MV-4-11 (cell line): Measurements from ENCODE around the gene ARSG.

ENCODE experiments used
- DNase-seq: peaks from one replicate; lab custom pipeline; 2025; lab: John Stamatoyannopoulos, UW

Gene ARSG

GRCh38 chr17:68431045-68431608, 139.8 kb downstream of the ARSG start:
- no peak for DNase-seq

- peak; percentile 54 for DNase-seq
Observed at GRCh38 chr17:68431661-68432071, 140.4 kb downstream of the ARSG start.

GRCh38 chr17:68432086-68432864, 141.0 kb downstream of the ARSG start:
- DNase-seq: no peak

GRCh38 chr17:68433211-68433610, 141.9 kb downstream of the ARSG start:
- DNase-seq: no peak

GRCh38 chr17:68433911-68434508, 142.7 kb downstream of the ARSG start:
- no peak for DNase-seq

GRCh38 chr17:68435361-68435760, 144.1 kb downstream of the ARSG start:
- no peak for DNase-seq

GRCh38 chr17:68435876-68436842, 144.9 kb downstream of the ARSG start:
- DNase-seq: peak; percentile 70

GRCh38 chr17:68437979-68438822, 146.9 kb downstream of the ARSG start:
- DNase-seq: peak; percentile 56

GRCh38 chr17:68439656-68440290, 148.5 kb downstream of the ARSG start:
- no peak for DNase-seq

GRCh38 chr17:68440526-68440925, 149.2 kb downstream of the ARSG start:
- no peak for DNase-seq

GRCh38 chr17:68441070-68441770, 149.9 kb downstream of the ARSG start:
- peak; percentile 45 for DNase-seq

- DNase-seq: no peak
Observed at GRCh38 chr17:68443972-68444464, 152.7 kb downstream of the ARSG start.

GRCh38 chr17:68445671-68446070, 154.4 kb downstream of the ARSG start:
- DNase-seq: no peak

- DNase-seq: no peak
Observed at GRCh38 chr17:68446626-68447041, 155.3 kb downstream of the ARSG start.

- DNase-seq: no peak
Observed at GRCh38 chr17:68449021-68449739, 157.9 kb downstream of the ARSG start.

GRCh38 chr17:68450391-68450790, 159.1 kb downstream of the ARSG start:
- DNase-seq: no peak

GRCh38 chr17:68450801-68451200, 159.5 kb downstream of the ARSG start:
- DNase-seq: no peak

- DNase-seq: no peak
Observed at GRCh38 chr17:68451670-68452354, 160.5 kb downstream of the ARSG start.
